Common myeloid progenitor, CD34-positive (primary cell): Measurements from ENCODE around the gene CACNA1B.

Experiments used
- CTCF ChIA-PET: fragments of 350-600 bp; sonication (Branson Sonifier 250); formaldehyde crosslinking; loops from one replicate; lab custom pipeline; 2021; ENCODE audit warnings: antibody characterized with exemption; lab: Charles Lee
- POLR2A ChIA-PET: fragments of 350-600 bp; sonication (Branson Sonifier 250); formaldehyde crosslinking; loops from one replicate; lab custom pipeline; 2021; ENCODE audit warnings: antibody characterized with exemption; lab: Charles Lee
- DNase-seq, 3 donors: peaks; one replicate each; pipeline versions ENCODE4 v3.0.0 to v3.0.0-alpha.2; 2013
- H3K27ac ChIP-seq, 2 experiments: 1 replicate in 1 of 2; 2 replicates in 1 of 2; pipeline ENCODE4 v1.7.0; 2013; ENCODE audit warnings: inconsistent platforms in 2 of 2, low read length in 2 of 2, mild to moderate bottlenecking in 2 of 2, low read depth in 1 of 2, moderate library complexity in 1 of 2; ENCODE audit not compliant: severe bottlenecking in 2 of 2, insufficient read depth in 1 of 2, poor library complexity in 1 of 2
- H3K27me3 ChIP-seq, 5 experiments: replicated peaks in 2 of 5; 1 replicate in 3 of 5; 2 replicates in 2 of 5; pipeline versions ENCODE4 v1.6.1 to v1.7.0; 2013; ENCODE audit warnings: low read length in 4 of 5, mild to moderate bottlenecking in 2 of 5, moderate library complexity in 2 of 5, inconsistent platforms in 1 of 5; ENCODE audit not compliant: insufficient read depth in 5 of 5, control insufficient read depth in 4 of 5
- H3K36me3 ChIP-seq, 4 experiments: 1 replicate in 2 of 4; 2 replicates in 2 of 4; pipeline versions ENCODE4 v1.6.1 to v1.7.0; 2013; ENCODE audit warnings: low read length in 3 of 4, control low read depth in 1 of 4, mild to moderate bottlenecking in 1 of 4; ENCODE audit not compliant: control insufficient read depth in 4 of 4, insufficient read depth in 4 of 4
- H3K4me1 ChIP-seq, 4 experiments: 1 replicate in 3 of 4; 2 replicates in 1 of 4; pipeline versions ENCODE4 v1.6.1 to v1.7.1; 2013; ENCODE audit warnings: low read length in 3 of 4, mild to moderate bottlenecking in 3 of 4, control low read depth in 1 of 4, inconsistent platforms in 1 of 4, moderate library complexity in 1 of 4; ENCODE audit not compliant: control insufficient read depth in 4 of 4, insufficient read depth in 4 of 4; ENCODE audit errors: control extremely low read depth in 1 of 4
- H3K4me3 ChIP-seq, 7 experiments: 1 replicate in 4 of 7; 2 replicates in 3 of 7; pipeline versions ENCODE4 v1.5.1 to v1.7.0; 2013; ENCODE audit warnings: mild to moderate bottlenecking in 7 of 7, low read length in 6 of 7, moderate library complexity in 6 of 7, inconsistent platforms in 2 of 7, low read depth in 2 of 7, control low read depth in 1 of 7; ENCODE audit not compliant: insufficient read depth in 4 of 7, control insufficient read depth in 1 of 7; ENCODE audit errors: extremely low read depth in 1 of 7
- H3K9me3 ChIP-seq, 5 experiments: 1 replicate in 4 of 5; 2 replicates in 1 of 5; pipeline versions ENCODE4 v1.6.1 to v1.7.1; 2013; ENCODE audit warnings: low read length in 4 of 5, mild to moderate bottlenecking in 2 of 5, inconsistent platforms in 1 of 5, low read depth in 1 of 5, moderate library complexity in 1 of 5; ENCODE audit not compliant: control insufficient read depth in 4 of 5, insufficient read depth in 2 of 5; ENCODE audit errors: control extremely low read depth in 1 of 5
- WGBS: methylation state at CpG from one replicate; pipeline ENCODE4 v1.1.5; 2013; ENCODE audit not compliant: insufficient coverage; 5-methylcytosine and 5-hydroxymethylcytosine counted together

The CACNA1B gene

DNA sequence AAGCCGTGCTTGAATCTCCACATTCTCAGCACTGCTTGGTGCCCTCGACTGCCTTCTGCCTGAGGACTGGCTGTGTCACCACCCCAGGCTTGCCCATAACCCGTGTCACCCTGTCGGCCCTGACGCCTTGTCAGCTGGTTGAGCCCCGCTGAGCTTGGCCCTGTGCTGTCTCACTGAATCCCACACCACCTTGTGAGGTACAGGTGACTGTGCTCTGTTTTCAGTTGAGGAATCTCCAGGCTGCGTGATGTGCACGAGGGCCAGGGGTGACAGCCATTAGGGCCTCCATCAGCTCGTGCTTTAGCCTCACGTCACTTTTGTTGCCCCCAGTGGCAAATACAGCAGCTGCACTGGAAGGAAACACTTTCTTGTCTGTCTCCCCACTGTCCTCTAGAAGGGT, 90.7 kb downstream of the CACNA1B start:
- no peak for DNase-seq
- H3K4me3 ChIP-seq, result no peak overlapping the region
- POLR2A ChIA-PET, result no interaction called here
- H3K27me3 ChIP-seq, result peaks cover 0 to 3% (median 0%) of the 10 kb centered on the region in 5 experiments
- peaks cover 0 to 6% (median 0%) of the 10 kb centered on the region in 5 experiments for H3K9me3 ChIP-seq
- WGBS, result 92% methylated on average over 8 of the region's 10 CpGs
- CTCF ChIA-PET, result interaction anchor here (1.1 kb wide), 1 partner anchor 15 kb away, joined by 3 read pairs; no protein-coding TSS in a partner anchor
- H3K27ac ChIP-seq, result no peak overlapping the region
- H3K4me1 ChIP-seq, result no peaks in the 10 kb centered on the region
- H3K36me3 ChIP-seq, result no peaks in the 10 kb centered on the region

DNA sequence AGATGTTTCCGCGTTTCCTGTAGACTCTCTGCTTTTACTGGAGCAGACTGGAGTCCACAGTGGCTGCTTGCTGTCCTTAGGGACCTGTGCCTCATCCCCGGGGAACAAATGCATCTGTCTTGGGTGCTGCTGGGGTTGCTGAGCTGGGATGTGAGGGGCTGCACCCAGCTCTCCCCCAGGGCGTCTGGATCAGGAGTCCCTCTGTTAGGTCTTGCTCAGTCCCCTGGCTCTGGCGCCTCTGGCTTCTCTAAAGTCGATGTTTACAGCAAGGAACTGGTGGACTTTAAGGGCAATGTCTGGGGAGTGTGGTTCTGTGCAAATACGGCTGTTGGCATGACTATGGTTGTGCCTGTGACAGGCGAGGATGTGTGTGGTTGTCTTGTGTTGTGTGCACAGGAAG, 91.4 kb downstream of the CACNA1B start:
- Histone ChIP-seq H3K4me3 (no peak overlapping the region), H3K36me3 (no peaks in the 10 kb centered on the region), H3K9me3 (no peaks in the 10 kb centered on the region), H3K27me3 (peaks cover 0 to 3% (median 0%) of the 10 kb centered on the region in 5 experiments), H3K27ac (no peak overlapping the region), H3K4me1 (no peaks in the 10 kb centered on the region)
- CTCF ChIA-PET, result no interaction called here
- no peak for DNase-seq
- 84% methylated on average over 8 of the region's 8 CpGs for WGBS
- POLR2A ChIA-PET, result no interaction called here

DNA sequence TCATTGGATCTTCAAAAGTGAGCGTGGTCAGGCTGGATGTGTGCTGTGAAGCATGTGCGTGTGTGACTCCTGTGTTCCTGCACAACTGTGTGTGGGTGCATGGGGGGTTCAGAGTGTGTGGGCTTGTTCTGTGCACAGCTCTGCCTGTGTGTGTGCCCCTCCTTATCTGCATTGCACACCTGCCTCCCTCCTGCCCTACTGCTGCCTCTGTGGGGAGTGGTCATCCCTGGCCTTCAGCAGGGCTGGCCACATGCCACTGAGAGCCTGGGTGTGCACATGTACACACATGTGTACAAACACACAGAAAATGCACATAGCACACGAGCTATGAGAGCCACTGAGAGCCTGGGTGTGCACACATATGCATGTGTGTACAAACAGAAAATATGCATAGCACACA, 92.1 kb downstream of the CACNA1B start:
- Histone ChIP-seq H3K9me3 (no peaks in the 10 kb centered on the region), H3K27me3 (peaks cover 0 to 3% (median 0%) of the 10 kb centered on the region in 5 experiments), H3K4me3 (no peak overlapping the region), H3K4me1 (no peaks in the 10 kb centered on the region), H3K36me3 (no peaks in the 10 kb centered on the region), H3K27ac (no peak overlapping the region)
- ChIA-PET CTCF (no interaction called here), POLR2A (no interaction called here)
- 71% methylated on average over 1 of the region's 3 CpGs for WGBS
- DNase-seq, result no peak

DNA sequence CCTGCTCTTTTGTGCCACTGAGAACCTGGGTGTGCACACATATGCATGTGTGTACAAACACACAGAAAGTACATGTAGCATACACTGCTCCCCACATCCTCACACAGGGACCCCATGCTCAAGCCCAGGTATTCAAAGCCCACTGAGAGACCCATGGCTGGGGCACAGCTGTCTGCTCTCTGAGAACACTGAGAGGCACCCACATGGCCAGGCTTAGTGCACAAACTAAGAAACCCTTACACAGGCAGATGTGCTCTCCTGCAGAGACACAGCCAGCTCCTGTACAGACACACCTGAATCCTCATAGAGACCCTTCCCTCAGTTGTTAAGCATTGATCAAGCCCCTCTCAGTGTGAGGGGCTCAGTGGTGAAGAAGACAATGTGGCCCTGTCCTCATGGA, 92.5 kb downstream of the CACNA1B start:
- ChIA-PET POLR2A (no interaction called here), CTCF (no interaction called here)
- DNase-seq, result no peak
- no peaks in the 10 kb centered on the region for H3K36me3 ChIP-seq
- H3K27ac ChIP-seq, result no peak overlapping the region
- H3K27me3 ChIP-seq, result peaks cover 0 to 3% (median 0%) of the 10 kb centered on the region in 5 experiments
- H3K4me1 ChIP-seq, result no peaks in the 10 kb centered on the region
- no peak overlapping the region for H3K4me3 ChIP-seq
- H3K9me3 ChIP-seq, result no peaks in the 10 kb centered on the region

DNA sequence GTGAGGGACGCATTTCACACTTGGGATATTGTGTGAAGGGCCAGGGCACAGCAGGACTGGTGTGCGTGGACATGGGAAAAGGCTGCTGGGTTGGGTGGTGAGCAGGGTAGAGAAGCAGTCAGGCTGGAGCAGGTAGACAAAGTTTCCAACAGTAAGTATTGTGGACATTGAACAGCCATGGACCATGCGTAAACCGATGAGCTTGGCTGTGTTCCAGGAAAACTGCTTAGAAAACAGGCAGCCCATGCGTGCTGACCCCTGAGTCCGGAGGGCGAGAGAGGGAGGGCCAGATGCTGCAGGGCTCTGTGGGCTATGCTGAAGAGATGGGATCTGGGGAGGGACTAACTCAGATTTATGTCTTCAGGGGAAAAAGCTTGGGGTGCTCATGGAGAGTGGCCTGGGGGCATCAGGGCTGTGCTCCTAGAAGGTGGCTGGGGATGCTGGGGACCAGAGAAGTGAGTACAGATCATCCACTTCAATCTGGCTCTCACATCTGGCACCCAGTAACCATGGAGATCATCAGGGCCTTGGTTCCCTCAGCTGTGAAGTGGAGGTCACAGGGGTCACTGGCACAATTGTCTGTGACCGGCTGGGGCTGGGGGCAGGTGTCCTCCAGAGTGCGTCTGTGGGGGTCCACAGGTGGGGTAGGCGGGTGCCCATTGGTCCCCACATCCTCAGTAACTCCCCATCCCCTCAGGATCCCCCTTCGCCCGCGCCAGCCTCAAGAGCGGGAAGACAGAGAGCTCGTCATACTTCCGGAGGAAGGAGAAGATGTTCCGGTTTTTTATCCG, 93.3 kb downstream of the CACNA1B start:
- no peaks in the 10 kb centered on the region for H3K9me3 ChIP-seq
- CTCF ChIA-PET, result no interaction called here
- no peak overlapping the region for H3K27ac ChIP-seq
- H3K4me1 ChIP-seq, result no peaks in the 10 kb centered on the region
- H3K36me3 ChIP-seq, result no peaks in the 10 kb centered on the region
- H3K27me3 ChIP-seq, result peaks cover 0 to 3% (median 0%) of the 10 kb centered on the region in 5 experiments
- H3K4me3 ChIP-seq, result no peak overlapping the region
- no peak for DNase-seq
- WGBS, result 95% methylated on average over 18 of the region's 18 CpGs
- POLR2A ChIA-PET, result no interaction called here

DNA sequence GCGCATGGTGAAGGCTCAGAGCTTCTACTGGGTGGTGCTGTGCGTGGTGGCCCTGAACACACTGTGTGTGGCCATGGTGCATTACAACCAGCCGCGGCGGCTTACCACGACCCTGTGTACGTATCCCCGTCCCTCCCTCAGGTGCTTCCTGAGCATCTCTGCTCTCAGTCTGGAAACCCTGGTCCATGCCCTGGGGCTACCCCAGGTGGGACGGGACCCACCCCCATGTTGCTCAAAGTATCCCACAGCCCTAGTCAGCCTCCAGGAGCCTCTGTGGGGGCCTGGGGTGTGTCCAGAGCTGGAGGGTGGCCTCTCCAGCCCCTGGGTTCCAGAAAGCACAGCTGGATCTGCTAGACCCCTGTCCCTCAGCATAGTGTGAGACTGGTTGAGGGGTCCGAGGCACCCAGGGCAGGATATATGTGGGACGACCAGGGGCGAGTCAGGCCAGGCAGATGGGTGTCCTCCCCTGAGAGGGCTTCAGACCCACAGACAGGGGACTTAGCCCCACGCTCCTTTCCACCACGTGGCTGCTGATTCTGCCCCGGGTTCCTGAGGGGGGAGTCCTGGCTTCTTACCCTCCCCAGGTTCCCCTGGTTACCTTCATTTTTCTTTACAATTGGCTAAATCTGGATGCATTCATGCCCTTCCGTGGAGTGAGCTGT, 94.0 kb downstream of the CACNA1B start:
- H3K4me3 ChIP-seq, result no peak overlapping the region
- no peaks in the 10 kb centered on the region for H3K9me3 ChIP-seq
- ChIA-PET POLR2A (no interaction called here), CTCF (no interaction called here)
- 93% methylated on average over 9 of the region's 16 CpGs for WGBS
- DNase-seq, result no peak
- no peaks in the 10 kb centered on the region for H3K36me3 ChIP-seq
- H3K4me1 ChIP-seq, result no peaks in the 10 kb centered on the region
- no peak overlapping the region for H3K27ac ChIP-seq
- H3K27me3 ChIP-seq, result peaks cover 0 to 3% (median 0%) of the 10 kb centered on the region in 5 experiments

DNA sequence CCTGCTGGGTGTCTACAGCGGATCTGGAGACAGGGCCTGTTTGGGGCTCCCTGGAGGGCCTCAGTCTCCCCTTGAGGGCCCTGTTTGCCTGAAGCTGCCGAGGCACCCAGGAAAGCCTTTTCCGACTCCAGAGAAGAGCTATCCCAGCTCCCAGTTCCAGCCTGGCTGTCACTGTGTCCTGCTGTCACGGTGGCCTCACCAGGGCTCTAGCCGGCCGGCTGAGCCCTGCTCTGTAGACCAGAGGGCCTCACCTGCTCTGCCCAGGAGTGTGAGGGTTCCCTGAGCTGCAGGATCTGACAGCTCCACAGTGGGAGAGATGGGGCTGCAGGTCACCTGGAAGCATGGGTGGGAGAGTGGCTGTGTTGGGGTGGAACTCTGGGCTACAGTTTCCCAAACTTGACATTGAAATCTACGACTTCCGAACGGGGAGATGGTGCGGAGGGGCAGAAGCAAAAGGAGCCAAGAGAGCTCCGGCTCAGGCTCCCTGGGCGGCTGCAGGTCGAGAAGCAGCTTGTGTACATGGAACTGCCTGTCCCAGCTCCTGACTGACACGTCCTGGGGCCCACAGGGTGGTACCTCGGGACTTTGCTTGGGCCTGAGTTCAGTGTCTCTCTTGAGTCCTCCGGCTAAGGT, 94.9 kb downstream of the CACNA1B start:
- H3K36me3 ChIP-seq, result no peaks in the 10 kb centered on the region
- 94% methylated on average over 14 of the region's 16 CpGs for WGBS

More for the DNA sequence above, 94.9 kb downstream of the CACNA1B start:
- ChIA-PET POLR2A (no interaction called here), CTCF (no interaction called here)
- Histone ChIP-seq H3K27me3 (peaks cover 0 to 3% (median 0%) of the 10 kb centered on the region in 5 experiments), H3K9me3 (no peaks in the 10 kb centered on the region), H3K27ac (no peak overlapping the region), H3K4me1 (no peaks in the 10 kb centered on the region), H3K4me3 (no peak overlapping the region)
- DNase-seq, result no peak
